A673 (cell line): ENCODE data around the gene OR4A15. TPM values are rescaled to one million over a fixed set of nuclear protein-coding genes. Genes with fewer than 3 reads are reported as not detected.

ENCODE experiments used
- BruUV-seq: library from RNA; stranded (reverse); fragments of 400-500 nt; replicated peaks from 2 replicates; lab custom pipeline; 2021; lab: Mats Ljungman, UMichigan
- CTCF ChIA-PET: fragments of 300-600 bp; sonication (Branson Sonifier 250); formaldehyde crosslinking; loops from one replicate; lab custom pipeline; 2022; ENCODE audit warnings: antibody characterized with exemption; lab: Charles Lee
- POLR2A ChIA-PET: fragments of 300-600 bp; sonication (Branson Sonifier 250); formaldehyde crosslinking; loops from one replicate; lab custom pipeline; 2022; ENCODE audit warnings: antibody characterized with exemption; ENCODE audit not compliant: low non-redundant PET; lab: Charles Lee
- DNase-seq: peaks from one replicate; pipeline ENCODE4 v3.0.0-alpha.2; 2015; ENCODE audit warnings: low spot score
- H3K27ac ChIP-seq: fragments of 200-600 bp; sonication (generic); 2 replicates; pipeline ENCODE4 v1.5.1; 2016; ENCODE audit warnings: mixed run types, low read depth, mild to moderate bottlenecking, mixed read lengths, antibody characterized with exemption, low read length; ENCODE audit not compliant: poor library complexity, severe bottlenecking
- H3K27me3 ChIP-seq: fragments of 200-600 bp; sonication (generic); replicated peaks from 2 replicates; pipeline ENCODE4 v1.6.1; 2017; ENCODE audit warnings: mixed run types, low read depth, mild to moderate bottlenecking, mixed read lengths, antibody characterized with exemption, low read length; ENCODE audit not compliant: insufficient read depth, poor library complexity
- H3K36me3 ChIP-seq: fragments of 200-600 bp; sonication (generic); 2 replicates; pipeline ENCODE4 v1.6.1; 2016; ENCODE audit warnings: mixed run types, mild to moderate bottlenecking, mixed read lengths, antibody characterized with exemption, low read length; ENCODE audit not compliant: insufficient read depth, poor library complexity, severe bottlenecking
- H3K4me1 ChIP-seq: fragments of 200-600 bp; sonication (generic); 2 replicates; pipeline ENCODE4 v1.6.1; 2017; ENCODE audit warnings: mixed run types, mild to moderate bottlenecking, mixed read lengths, antibody characterized with exemption, low read length; ENCODE audit not compliant: insufficient read depth, poor library complexity, severe bottlenecking
- H3K4me3 ChIP-seq: fragments of 200-600 bp; sonication (generic); 2 replicates; pipeline ENCODE4 v1.5.1; 2016; ENCODE audit warnings: low read depth, mixed run types, mild to moderate bottlenecking, mixed read lengths, low read length; ENCODE audit not compliant: poor library complexity, severe bottlenecking
- H3K9me3 ChIP-seq: fragments of 200-600 bp; sonication (generic); 2 replicates; pipeline ENCODE4 v1.6.1; 2016; ENCODE audit warnings: mixed run types, low read depth, mild to moderate bottlenecking, mixed read lengths, antibody characterized with exemption, low read length; ENCODE audit not compliant: poor library complexity, severe bottlenecking
- EZH2 ChIP-seq: fragments of 200-600 bp; sonication (generic); IDR thresholded peaks from 2 replicates; pipeline ENCODE4 v1.6.1; 2017; ENCODE audit warnings: borderline replicate concordance, low read depth, mild to moderate bottlenecking, mixed read lengths, antibody characterized with exemption, low read length; ENCODE audit not compliant: poor library complexity, severe bottlenecking
- intact Hi-C: fragments of 100-400 bp; cut with micrococcal nuclease; formaldehyde crosslinking; loops from one replicate; pipeline ENCODE4 v1.10.0; 2022; ENCODE audit not compliant: unreplicated experiment
- total RNA-seq: library from RNA; stranded (reverse); gene quantifications from 2 replicates; pipeline ENCODE4 v1.2.3, GENCODE V29; 2021
- TF ChIP-seq, protein P1 (sequence below): fragments of 300-800, 200-600 bp; sonication (generic); conservative IDR thresholded peaks from 2 replicates; pipeline ENCODE4 v1.5.1; 2017; ENCODE audit warnings: low read depth, mild to moderate bottlenecking, antibody characterized with exemption, low read length, moderate library complexity, mixed read lengths

The OR4A15 gene
- total RNA-seq, 1 experiment from 2014 or later = not detected

GRCh38 chr11:55401011-55401410, 33.2 kb downstream of the OR4A15 start:
- Histone ChIP-seq H3K27ac (no peak overlapping the region), H3K4me1 (no peaks in the 10 kb centered on the region), H3K27me3 (no peaks in the 10 kb centered on the region), H3K9me3 (peaks cover 31% of the 10 kb centered on the region), H3K36me3 (no peaks in the 10 kb centered on the region), H3K4me3 (no peak overlapping the region)
- intact Hi-C loops = no loop called here
- DNase-seq = no peak
- POLR2A ChIA-PET = no interaction called here
- CTCF ChIA-PET = no interaction called here
- BruUV-seq = no TSS peak
- TF ChIP-seq, protein P1, sequence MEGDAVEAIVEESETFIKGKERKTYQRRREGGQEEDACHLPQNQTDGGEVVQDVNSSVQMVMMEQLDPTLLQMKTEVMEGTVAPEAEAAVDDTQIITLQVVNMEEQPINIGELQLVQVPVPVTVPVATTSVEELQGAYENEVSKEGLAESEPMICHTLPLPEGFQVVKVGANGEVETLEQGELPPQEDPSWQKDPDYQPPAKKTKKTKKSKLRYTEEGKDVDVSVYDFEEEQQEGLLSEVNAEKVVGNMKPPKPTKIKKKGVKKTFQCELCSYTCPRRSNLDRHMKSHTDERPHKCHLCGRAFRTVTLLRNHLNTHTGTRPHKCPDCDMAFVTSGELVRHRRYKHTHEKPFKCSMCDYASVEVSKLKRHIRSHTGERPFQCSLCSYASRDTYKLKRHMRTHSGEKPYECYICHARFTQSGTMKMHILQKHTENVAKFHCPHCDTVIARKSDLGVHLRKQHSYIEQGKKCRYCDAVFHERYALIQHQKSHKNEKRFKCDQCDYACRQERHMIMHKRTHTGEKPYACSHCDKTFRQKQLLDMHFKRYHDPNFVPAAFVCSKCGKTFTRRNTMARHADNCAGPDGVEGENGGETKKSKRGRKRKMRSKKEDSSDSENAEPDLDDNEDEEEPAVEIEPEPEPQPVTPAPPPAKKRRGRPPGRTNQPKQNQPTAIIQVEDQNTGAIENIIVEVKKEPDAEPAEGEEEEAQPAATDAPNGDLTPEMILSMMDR = no peak
- no peak for TF ChIP-seq EZH2

Other genes with a start within 250 kb of the OR4A15 start
- not detected in 2 replicates for gene TRIM48, start 105.8 kb upstream of the OR4A15 start, total RNA-seq
- gene OR4A16, start 24.8 kb upstream of the OR4A15 start, total RNA-seq = 1.7 and 3.0 TPM in 2 replicates
- gene OR4C15, start 186.5 kb downstream of the OR4A15 start, total RNA-seq = not detected in 2 replicates
- not detected in 2 replicates for gene OR4C16, start 204.2 kb downstream of the OR4A15 start, total RNA-seq
- not detected in 2 replicates for gene OR4C11, start 239.7 kb downstream of the OR4A15 start, total RNA-seq